Activated T-cell treated with anti-CD3 and anti-CD28 coated beads for 48 hours (primary cell): ENCODE results near the gene SEPTIN1.

ENCODE experiments used
- DNase-seq: peaks from one replicate; pipeline ENCODE4 v3.0.0-alpha.2; 2020; ENCODE audit warnings: low read depth

SEPTIN1 gene

GRCh38 chr16:30377050-30377811 lies 5.1 kb downstream of the SEPTIN1 start:
- DNase-seq: no peak

DNA sequence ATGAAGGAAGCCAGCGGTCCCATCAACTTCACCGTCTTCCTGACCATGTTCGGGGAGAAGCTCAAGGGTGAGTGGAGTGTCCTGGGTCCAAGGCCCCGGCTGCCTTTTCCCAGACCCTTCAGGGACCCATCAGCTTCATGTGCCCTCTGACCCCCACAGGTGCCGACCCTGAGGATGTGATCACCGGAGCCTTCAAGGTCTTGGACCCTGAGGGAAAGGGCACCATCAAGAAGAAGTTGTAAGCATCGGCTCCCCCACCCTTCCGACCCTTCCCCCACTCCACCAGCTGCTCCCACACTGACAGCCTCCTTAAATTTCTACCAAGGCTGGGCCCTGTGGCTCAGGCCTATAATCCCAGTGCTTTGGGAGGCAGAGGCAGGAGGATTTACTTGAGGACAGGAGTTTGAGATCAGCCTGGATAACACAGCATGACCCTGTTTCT lies 5.9 kb downstream of the SEPTIN1 start:
- DNase-seq: no peak

- no peak for DNase-seq
Measured at GRCh38 chr16:30375864-30376263, 6.5 kb downstream of the SEPTIN1 start.

DNA sequence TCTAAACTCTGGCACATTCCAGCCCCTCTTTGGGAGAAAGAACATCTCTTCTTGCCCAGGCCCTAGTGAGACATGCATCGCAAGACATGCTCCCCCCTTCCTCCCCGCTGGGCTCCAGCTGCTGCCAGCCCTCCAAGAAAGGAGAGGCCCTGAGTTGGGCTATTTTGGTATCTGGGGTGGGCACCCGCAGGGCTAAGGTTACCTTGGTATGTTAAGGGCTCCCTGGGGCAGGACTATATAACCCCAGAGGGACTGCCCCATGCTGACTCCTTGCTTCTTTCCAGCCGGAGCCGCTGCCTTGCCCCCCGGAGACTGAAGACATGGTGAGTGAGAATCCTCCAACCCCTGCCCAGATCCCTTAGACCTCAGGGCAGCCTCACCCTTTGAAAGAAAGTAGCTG lies 7.8 kb downstream of the SEPTIN1 start, which contains the start of gene MYL11:
TSS of gene MYL11 (plus strand) at position 265 of the 400 bp plus-strand sequence. CDS start at position 321, 56 bp downstream.
- DNase-seq: no peak

- no peak for DNase-seq
Measured at GRCh38 chr16:30372725-30373124, 9.6 kb downstream of the SEPTIN1 start.

DNA sequence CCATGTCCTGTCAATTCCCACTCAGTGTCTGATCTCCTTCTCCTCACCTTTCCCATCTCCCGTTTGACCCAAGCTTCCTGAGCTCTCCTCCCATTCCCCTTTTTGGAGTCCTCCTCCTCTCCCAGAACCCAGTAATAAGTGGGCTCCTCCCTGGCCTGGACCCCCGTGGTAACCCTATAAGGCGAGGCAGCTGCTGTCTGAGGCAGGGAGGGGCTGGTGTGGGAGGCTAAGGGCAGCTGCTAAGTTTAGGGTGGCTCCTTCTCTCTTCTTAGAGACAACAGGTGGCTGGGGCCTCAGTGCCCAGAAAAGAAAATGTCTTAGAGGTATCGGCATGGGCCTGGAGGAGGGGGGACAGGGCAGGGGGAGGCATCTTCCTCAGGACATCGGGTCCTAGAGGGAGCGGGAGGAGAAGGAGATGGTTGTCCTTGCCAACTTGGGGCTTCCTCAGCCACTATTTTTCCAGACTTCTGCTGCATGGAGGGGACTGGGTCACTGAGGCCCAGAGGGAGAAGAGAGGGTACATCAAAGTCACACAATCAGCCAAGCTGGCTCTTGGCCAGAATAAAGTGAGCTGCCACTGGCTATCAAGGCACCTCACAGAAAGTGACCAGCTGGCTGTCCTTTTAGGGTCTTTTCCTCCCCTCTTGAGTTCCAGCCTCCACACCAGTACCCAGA lies 10.2 kb downstream of the SEPTIN1 start:
- no peak for DNase-seq

GRCh38 chr16:30371248-30371816 lies 11.0 kb downstream of the SEPTIN1 start:
- no peak for DNase-seq

- peak; percentile 96 for DNase-seq
Measured at GRCh38 chr16:30370456-30371247, 11.7 kb downstream of the SEPTIN1 start, which contains the start of gene TBC1D10B. Gene TBC1D10B, minus strand, starts transcription at chr16:30370494. Its CDS starts 311 bp downstream, at chr16:30370183.

DNA sequence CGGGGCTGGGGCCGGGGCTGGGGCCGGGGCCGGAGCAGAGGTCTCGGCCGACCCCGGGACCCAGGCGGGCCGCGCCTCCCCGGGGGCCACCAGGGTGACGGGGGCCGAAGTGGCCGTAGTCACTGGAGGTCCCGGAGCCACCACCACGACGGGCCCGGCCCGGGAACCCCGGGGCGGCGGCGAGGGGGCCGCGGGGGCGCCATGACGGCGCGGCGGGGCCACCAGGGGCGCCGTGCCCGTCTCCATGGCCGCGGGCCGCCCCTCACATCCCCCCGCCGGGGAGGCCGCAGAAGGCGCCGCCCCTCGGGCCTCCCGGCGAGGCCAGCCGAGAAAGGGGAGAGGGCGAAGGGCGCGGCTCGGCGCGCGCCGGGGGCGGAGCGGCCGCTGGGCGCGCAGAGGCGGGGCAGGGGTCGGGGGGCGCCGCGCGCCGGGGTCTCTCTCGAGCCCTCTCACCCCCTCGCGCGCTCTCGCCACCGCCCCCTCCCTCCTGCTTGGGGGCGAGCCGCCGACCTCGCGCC lies 12.4 kb downstream of the SEPTIN1 start:
- no peak for DNase-seq

DNA sequence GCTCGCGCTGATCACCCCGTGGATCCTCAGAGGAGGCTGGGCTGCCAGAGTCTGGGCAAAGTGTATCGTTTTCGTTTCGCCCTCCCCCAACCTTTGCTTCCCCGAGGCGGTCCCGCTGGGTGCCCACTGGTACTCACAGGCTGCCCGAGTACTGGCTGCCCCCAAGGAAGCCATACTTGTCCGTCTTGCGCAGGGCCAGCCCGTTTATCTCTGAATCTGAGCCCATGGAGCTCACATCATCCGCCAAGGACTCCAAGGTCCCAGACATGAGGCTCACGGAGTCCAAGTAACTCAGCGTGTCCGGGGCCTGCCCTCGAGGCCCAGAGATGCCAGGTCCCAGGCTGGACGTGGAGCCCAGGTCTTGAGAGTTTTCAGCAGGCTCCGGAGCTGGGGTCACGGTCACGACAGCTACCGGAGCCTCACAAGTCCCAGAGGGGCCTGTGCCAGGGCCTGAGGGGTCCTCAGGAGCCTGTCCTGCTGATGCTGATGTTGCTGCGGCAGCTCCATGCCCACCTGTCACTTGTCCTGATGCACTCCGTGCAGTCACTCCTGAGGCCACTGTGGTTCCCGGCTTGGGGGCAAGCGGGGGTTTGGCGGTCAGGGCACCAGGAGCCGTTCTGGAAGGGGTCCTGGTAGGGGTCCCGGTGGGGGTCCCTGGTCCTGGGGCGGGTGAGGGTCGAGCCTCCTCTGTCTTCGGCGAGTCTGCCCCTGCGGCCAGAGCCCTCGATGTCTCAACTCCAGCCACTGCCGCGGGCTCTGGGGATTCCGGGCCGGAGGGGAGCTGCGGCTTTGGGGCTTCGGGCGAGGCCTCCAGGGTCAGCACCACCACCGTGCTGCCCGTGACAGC lies 13.0 kb downstream of the SEPTIN1 start:
- no peak for DNase-seq

GRCh38 chr16:30368792-30369090 lies 13.6 kb downstream of the SEPTIN1 start:
- no peak for DNase-seq

GRCh38 chr16:30368122-30368791 lies 14.1 kb downstream of the SEPTIN1 start:
- DNase-seq: no peak

DNA sequence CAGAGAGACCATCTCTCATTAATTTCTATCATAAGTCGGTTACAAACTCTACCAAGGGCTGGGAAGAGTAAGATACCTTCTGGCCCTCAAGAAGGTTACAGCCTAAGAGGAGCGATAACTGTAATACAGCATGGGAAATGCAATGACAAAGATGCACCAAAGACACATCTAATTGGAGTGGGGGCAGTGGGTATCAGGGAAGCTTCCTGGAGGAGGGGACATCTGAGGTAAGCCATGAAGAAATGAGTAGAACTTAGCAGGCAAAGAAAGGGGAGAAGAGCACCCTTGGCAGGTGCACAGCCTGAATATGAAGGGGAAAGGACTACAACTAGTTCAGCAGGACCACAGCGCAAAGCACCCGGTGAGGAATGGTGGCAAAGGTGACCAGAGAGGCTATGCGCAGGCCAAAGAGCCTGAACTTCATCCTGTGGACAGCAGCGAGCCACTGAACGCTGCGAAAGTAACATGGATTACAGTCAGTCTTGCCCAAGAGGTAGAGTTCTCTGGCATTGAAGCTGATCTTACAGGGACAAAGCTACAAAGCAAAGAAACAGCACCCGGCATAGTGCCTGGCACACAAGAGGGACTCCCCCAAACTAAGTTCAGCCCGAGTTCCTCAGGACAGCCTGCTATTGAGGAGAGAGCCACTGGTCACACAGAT lies 14.9 kb downstream of the SEPTIN1 start:
- no peak for DNase-seq

DNA sequence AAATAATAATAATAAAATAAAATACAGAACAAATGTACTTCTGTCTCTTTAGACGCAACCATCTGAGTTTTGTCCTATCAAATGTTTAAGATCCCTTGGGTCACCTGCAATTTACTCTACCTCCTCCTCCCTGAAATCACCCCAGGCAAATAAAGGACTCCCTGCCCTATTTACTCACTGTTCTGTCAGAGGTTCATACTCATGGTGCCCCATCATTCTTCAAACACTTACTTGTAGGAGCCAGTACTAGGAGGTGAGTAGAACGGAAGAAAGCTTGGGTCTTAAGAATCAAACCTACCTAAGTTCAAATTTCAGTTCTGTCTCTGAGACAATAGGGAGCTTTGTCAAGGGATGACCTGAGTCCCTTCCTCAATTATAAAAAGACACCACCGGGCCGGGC lies 15.8 kb downstream of the SEPTIN1 start:
- DNase-seq: no peak

- DNase-seq: no peak
Measured at GRCh38 chr16:30365200-30365599, 17.2 kb downstream of the SEPTIN1 start.

DNA sequence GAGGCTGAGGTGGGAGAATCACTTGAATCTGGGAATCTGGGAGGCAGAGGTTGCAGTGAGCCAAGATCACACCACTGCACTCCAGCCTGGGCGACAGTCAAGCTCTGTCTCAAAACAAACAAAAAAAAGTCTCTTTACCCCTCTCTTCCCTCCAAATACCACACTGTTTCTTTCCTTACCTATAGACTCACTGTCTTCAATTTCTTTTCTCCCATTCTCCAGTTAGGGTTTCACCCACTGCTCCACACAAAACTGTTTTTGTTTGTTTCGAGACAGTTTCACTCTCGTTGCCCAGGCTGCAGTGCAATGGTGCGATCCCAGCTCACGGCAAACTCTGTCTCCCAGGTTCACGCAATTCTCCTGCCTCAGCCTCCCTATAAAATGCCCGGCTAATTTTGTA lies 21.2 kb downstream of the SEPTIN1 start:
- no peak for DNase-seq

DNA sequence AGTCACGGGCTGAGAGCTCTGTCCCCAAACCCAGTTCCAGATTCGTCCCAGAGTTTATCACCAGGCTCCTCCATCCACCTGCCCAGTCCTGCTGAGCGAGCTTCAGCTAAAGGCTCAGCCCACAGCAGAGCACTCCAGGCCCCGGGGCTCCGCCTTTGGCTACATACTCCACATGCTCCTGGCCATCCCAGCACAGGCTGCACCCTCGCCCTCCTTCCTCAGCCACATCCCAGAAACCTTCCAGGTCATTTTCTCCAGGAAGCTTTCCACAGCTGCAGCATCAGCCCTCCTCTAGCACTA lies 22.5 kb downstream of the SEPTIN1 start:
- DNase-seq: no peak

GRCh38 chr16:30358990-30359870 lies 23.1 kb downstream of the SEPTIN1 start:
- no peak for DNase-seq

DNA sequence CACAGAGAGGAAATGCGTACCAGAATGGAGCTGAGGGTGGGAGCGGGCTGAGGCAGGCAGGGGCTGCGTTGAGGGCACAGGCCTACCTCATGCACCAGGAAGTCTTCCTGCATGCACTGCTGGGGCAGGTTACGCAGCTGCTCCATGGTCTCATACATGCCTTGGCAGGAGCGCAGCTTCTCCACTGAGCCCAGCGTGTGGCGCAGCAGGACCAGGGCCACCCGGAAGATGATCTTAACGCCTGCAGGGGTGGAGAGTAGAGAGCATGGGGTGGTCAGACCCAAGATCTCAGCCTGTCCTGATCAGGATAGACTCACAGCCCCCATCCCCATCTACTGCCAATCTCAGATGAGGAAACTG lies 23.8 kb downstream of the SEPTIN1 start:
- DNase-seq: no peak
